Suprapubic skin (tissue), 4 donors: ENCODE results near the gene CMC1.

Experiments used
- EP300 ChIP-seq: sonication (generic); formaldehyde crosslinking; IDR thresholded peaks from one replicate; pipeline ENCODE4 v1.6.1; 2017; ENCODE audit warnings: antibody characterized with exemption
- POLR2AphosphoS5 ChIP-seq, 3 donors: sonication (generic); formaldehyde crosslinking; IDR thresholded peaks; one replicate each; pipeline ENCODE4 v1.6.1; 2017; ENCODE audit warnings: antibody characterized with exemption in 3 of 3
- TF ChIP-seq, protein P1 (sequence below), 2 donors: fragments of 200-600 bp in 1 of 2; fragments of 450-650 bp in 1 of 2; sonication (generic) in 1 of 2; IDR thresholded peaks; one replicate each; pipeline ENCODE4 v1.5.1; 2016 to 2019; ENCODE audit warnings: antibody characterized with exemption in 2 of 2, mild to moderate bottlenecking in 1 of 2, moderate library complexity in 1 of 2

DNA sequence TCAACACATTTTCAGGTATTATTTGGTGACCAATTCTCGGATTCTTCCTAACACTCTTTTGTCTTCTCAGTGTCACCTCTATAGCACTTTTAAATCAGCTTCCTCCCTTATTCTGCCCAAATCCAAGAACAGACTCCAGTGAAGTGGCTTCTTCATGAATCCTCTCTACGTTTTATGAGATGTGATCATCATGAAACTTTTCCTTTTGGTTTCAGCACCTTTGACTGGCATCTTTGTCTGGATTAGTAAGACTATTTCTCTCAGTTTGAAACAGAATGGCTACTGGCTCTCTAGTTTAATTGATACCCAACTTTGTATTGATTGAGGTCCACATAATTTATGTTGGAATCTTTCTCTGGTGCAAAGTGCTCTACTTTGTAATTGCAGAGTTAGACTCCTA lies 45.6 kb downstream of the CMC1 start:
- TF ChIP-seq, protein P1, sequence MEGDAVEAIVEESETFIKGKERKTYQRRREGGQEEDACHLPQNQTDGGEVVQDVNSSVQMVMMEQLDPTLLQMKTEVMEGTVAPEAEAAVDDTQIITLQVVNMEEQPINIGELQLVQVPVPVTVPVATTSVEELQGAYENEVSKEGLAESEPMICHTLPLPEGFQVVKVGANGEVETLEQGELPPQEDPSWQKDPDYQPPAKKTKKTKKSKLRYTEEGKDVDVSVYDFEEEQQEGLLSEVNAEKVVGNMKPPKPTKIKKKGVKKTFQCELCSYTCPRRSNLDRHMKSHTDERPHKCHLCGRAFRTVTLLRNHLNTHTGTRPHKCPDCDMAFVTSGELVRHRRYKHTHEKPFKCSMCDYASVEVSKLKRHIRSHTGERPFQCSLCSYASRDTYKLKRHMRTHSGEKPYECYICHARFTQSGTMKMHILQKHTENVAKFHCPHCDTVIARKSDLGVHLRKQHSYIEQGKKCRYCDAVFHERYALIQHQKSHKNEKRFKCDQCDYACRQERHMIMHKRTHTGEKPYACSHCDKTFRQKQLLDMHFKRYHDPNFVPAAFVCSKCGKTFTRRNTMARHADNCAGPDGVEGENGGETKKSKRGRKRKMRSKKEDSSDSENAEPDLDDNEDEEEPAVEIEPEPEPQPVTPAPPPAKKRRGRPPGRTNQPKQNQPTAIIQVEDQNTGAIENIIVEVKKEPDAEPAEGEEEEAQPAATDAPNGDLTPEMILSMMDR (IDR thresholded peaks at IDR 0.05), result no peak
- TF ChIP-seq POLR2AphosphoS5 (IDR thresholded peaks at IDR 0.05) (no peak), EP300 (no peak)
